SU-DHL-6 (cell line): Measurements from ENCODE around the gene CHRFAM7A.
"Not testable (repeated sequence)": the region's sequence is repeated elsewhere in the genome, so short reads cannot be mapped to it uniquely, and the experiment has no call there.

Experiments used
- H2AFZ ChIP-seq: fragments of 200-600 bp; sonication (generic); 2 replicates; pipeline ENCODE4 v1.6.1; 2014; ENCODE audit warnings: low read depth, mild to moderate bottlenecking, moderate library complexity, mixed read lengths, antibody characterized with exemption, low read length; ENCODE audit not compliant: severe bottlenecking
- H3F3A ChIP-seq: fragments of 200-600 bp; shearing (Covaris generic); 2 replicates; pipeline ENCODE4 v1.6.0; 2016; ENCODE audit warnings: antibody characterized with exemption, mild to moderate bottlenecking; ENCODE audit not compliant: insufficient read depth
- H3K27ac ChIP-seq: fragments of 200-600 bp; sonication (generic); 2 replicates; pipeline ENCODE4 v1.5.1; 2016; ENCODE audit warnings: low read depth, mild to moderate bottlenecking, low read length, moderate library complexity, mixed read lengths
- H3K27me3 ChIP-seq: fragments of 200-600 bp; sonication (generic), shearing (Covaris generic); 2 replicates; pipeline ENCODE4 v1.6.0; 2014; ENCODE audit warnings: mild to moderate bottlenecking, low read length
- H3K36me3 ChIP-seq: fragments of 200-600 bp; sonication (generic); 2 replicates; pipeline ENCODE4 v1.6.1; 2014; ENCODE audit warnings: mild to moderate bottlenecking, low read length, mixed read lengths
- H3K4me2 ChIP-seq: fragments of 300-600, 200-600 bp; shearing (Covaris generic), sonication (generic); 2 replicates; pipeline ENCODE4 v1.6.0; 2014; ENCODE audit warnings: low read length, low read depth, mild to moderate bottlenecking; ENCODE audit not compliant: poor library complexity, severe bottlenecking
- H3K4me3 ChIP-seq: fragments of 200-600 bp; sonication (generic); 2 replicates; pipeline ENCODE4 v1.5.1; 2014; ENCODE audit warnings: antibody characterized with exemption, low read length, mild to moderate bottlenecking, mixed read lengths; ENCODE audit not compliant: insufficient read depth, poor library complexity, severe bottlenecking
- H3K79me2 ChIP-seq: fragments of 200-600 bp; sonication (generic); 2 replicates; pipeline ENCODE4 v1.6.1; 2014; ENCODE audit warnings: mild to moderate bottlenecking, low read length, moderate library complexity; ENCODE audit not compliant: insufficient read depth
- H3K9ac ChIP-seq: fragments of 200-600 bp; sonication (generic); 2 replicates; pipeline ENCODE4 v1.7.0; 2014; ENCODE audit warnings: mild to moderate bottlenecking, low read length
- H3K9me2 ChIP-seq: fragments of 200-600 bp; sonication (generic); replicated peaks from 2 replicates; pipeline ENCODE4 v1.6.1; 2014; ENCODE audit warnings: low read length; ENCODE audit not compliant: insufficient read depth
- H3K9me3 ChIP-seq: fragments of 200-600 bp; sonication (generic); 2 replicates; pipeline ENCODE4 v1.6.1; 2014; ENCODE audit warnings: low read length, mixed read lengths; ENCODE audit not compliant: insufficient read depth
- H4K20me1 ChIP-seq: fragments of 200-600 bp; sonication (generic); 2 replicates; pipeline ENCODE4 v1.6.1; 2014; ENCODE audit warnings: low read depth, mild to moderate bottlenecking, antibody characterized with exemption, low read length, moderate library complexity, mixed read lengths

The CHRFAM7A gene

DNA sequence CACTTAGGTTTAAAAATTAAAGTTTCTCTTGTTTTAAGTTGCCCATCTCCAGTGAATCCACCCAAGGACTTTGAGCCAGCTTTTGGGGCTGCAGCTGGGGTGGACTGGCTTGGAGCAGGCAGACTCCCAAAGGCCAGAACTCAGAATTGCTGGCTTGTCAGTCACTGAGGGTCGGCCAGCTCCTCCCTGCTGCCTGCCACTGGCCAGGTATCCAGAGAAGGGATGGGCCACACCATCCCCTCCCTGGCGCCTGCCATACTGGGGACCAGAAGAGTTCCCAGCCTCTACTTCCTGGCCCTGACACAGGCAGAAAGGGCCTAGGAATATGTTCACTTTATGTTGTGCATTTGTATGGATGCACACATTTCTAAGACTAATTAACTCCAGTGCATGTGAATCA lies 32.4 kb downstream of the CHRFAM7A start:
- not testable (repeated sequence) for H3K9me3 ChIP-seq, H3K79me2 ChIP-seq, H3F3A ChIP-seq, H3K9ac ChIP-seq, H2AFZ ChIP-seq, H3K9me2 ChIP-seq, H3K36me3 ChIP-seq, H3K27ac ChIP-seq, H3K4me2 ChIP-seq, H3K27me3 ChIP-seq, H3K4me3 ChIP-seq, H4K20me1 ChIP-seq

DNA sequence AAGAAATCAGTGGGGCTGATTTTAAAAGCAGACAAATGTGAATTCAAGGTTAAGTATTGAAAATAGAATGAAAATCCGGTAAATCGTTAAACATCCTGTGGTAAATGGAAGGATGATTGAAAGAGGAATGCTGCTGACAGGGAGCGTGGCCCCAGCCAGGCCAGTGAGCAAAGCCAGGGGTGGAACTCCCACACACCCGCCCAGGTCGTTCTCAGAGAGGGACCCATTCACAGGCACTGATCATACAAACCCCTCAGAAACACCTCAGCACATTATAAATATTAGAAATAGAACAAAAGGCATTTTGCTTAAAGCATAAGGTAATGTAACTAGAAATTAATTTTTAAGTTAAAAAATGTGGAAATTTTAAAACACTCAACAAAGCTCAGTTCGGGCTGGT lies 38.3 kb downstream of the CHRFAM7A start:
- H3K27me3 ChIP-seq, H3K79me2 ChIP-seq, H2AFZ ChIP-seq, H3F3A ChIP-seq, H3K4me2 ChIP-seq, H3K4me3 ChIP-seq, H3K27ac ChIP-seq, H3K9me3 ChIP-seq, H3K9me2 ChIP-seq, H3K36me3 ChIP-seq, H3K9ac ChIP-seq, H4K20me1 ChIP-seq: not testable (repeated sequence)

DNA sequence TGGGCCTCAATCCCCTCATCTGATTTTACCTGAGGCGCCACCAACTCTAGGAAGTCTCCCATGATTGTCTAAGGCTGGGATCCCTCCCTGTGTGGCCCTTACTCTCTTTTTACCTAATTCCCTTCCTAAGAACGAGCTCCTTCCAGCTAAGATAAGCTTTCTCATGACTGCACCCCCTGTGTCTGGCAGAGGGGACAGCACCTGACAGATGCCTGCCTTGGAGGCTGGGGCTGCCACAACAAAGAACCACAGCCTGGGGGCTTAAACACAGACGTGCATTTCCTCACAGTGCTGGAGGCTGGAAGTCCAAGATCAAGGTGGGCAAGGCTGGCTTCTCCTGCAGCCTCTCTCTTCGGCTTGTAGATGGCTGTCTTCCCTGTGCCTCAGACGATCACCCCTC lies 43.5 kb downstream of the CHRFAM7A start:
- not testable (repeated sequence) for H3K27me3 ChIP-seq, H3F3A ChIP-seq, H4K20me1 ChIP-seq, H3K79me2 ChIP-seq, H3K27ac ChIP-seq, H3K9ac ChIP-seq, H3K9me3 ChIP-seq, H3K36me3 ChIP-seq, H2AFZ ChIP-seq, H3K4me3 ChIP-seq, H3K9me2 ChIP-seq, H3K4me2 ChIP-seq

GRCh38 chr15:30336584-30336983 lies 56.8 kb downstream of the CHRFAM7A start:
- H3K9me2 ChIP-seq, H4K20me1 ChIP-seq, H3K4me2 ChIP-seq, H3K9ac ChIP-seq, H3K9me3 ChIP-seq, H3K4me3 ChIP-seq, H3F3A ChIP-seq, H3K27ac ChIP-seq, H3K27me3 ChIP-seq, H3K36me3 ChIP-seq, H3K79me2 ChIP-seq, H2AFZ ChIP-seq: not testable (repeated sequence)

DNA sequence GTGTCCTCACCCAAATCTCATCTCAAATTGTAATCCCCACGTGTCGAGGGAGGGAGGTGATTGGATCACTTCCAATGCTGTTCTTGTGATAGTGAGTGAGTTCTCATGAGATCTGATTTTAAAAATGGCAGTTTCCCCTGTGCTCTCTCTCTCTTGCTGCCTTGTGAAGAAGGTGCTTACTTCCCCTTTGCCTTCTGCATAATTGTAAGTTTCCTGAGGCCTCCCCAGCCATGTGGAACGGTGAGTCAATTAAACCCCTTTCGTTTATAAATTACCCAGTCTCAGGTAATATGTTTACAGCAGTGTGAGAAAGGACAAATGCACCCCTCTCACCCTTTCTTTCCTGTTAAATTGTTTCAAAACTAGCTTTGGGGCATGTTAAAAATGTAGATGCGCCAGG lies 59.2 kb downstream of the CHRFAM7A start:
- not testable (repeated sequence) for H3K4me3 ChIP-seq, H3K9ac ChIP-seq, H3F3A ChIP-seq, H3K9me2 ChIP-seq, H3K79me2 ChIP-seq, H3K36me3 ChIP-seq, H3K9me3 ChIP-seq, H2AFZ ChIP-seq, H4K20me1 ChIP-seq, H3K4me2 ChIP-seq, H3K27me3 ChIP-seq, H3K27ac ChIP-seq

- H2AFZ ChIP-seq = not testable (repeated sequence)
These were observed 67.2 kb downstream of the CHRFAM7A start for GRCh38 chr15:30326145-30326544.

DNA sequence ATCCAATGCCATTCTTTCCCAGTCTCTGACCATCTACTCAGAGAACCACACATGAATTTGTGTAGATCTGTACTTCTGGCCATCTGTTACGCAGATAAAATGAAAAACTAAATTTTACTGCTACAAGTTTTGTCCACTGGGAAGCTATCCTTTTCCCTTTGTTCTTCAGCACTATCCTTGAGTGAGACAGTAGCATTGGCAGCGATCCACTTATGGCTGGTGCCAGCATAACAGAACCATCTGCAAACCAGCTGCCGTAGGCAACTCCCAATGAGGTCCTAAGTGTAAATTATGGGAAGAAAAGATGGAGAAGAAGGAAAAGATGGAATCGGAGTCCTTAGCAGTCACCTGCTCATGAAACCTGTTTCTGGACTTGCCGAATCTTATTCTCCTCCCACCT lies 72.3 kb downstream of the CHRFAM7A start:
- H4K20me1 ChIP-seq, H3K27me3 ChIP-seq: not testable (repeated sequence)

More at GRCh38 chr15:30326145-30326544, 67.2 kb downstream of the CHRFAM7A start:
- not testable (repeated sequence) for H3K36me3 ChIP-seq, H3K9me2 ChIP-seq, H3F3A ChIP-seq, H3K9me3 ChIP-seq, H3K27me3 ChIP-seq, H4K20me1 ChIP-seq, H3K4me3 ChIP-seq, H3K79me2 ChIP-seq, H3K4me2 ChIP-seq, H3K9ac ChIP-seq, H3K27ac ChIP-seq

DNA sequence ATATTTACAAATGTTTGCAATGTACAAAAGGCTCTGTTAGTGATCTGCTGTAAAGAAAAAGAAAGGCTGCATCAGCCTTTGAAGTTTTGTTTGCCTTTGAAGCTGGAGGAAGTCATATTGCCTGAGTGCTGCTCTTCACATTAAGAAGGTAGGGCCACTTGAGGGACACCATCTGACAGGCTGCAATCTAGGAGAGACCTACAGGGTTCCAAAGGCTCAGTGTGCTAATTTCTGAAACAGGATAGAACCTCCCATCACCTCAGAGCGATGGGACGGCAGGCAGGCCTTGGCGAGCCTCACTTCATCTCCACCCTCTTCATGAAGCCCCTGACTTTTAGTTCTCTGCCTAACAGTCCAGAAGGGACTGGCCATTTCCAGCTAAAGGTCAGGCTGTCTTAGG lies 77.6 kb downstream of the CHRFAM7A start:
- H3K27me3 ChIP-seq, H3K79me2 ChIP-seq, H3F3A ChIP-seq, H2AFZ ChIP-seq, H4K20me1 ChIP-seq, H3K36me3 ChIP-seq, H3K4me2 ChIP-seq, H3K9ac ChIP-seq, H3K9me3 ChIP-seq, H3K27ac ChIP-seq, H3K4me3 ChIP-seq, H3K9me2 ChIP-seq: not testable (repeated sequence)

More for the DNA sequence above, 72.3 kb downstream of the CHRFAM7A start:
- not testable (repeated sequence) for H3K9me3 ChIP-seq, H3K9ac ChIP-seq, H3K36me3 ChIP-seq, H2AFZ ChIP-seq, H3K27ac ChIP-seq, H3K4me3 ChIP-seq, H3K79me2 ChIP-seq, H3K4me2 ChIP-seq, H3F3A ChIP-seq, H3K9me2 ChIP-seq
